PC-9 (cell line): ENCODE measurements around the gene LHX1. TPM values are rescaled to one million over a fixed set of nuclear protein-coding genes. Genes with fewer than 3 reads are reported as not detected.

Experiments
- BruUV-seq: library from RNA; stranded (reverse); fragments of 400-500 nt; replicated peaks from 2 replicates; lab custom pipeline; 2021; lab: Mats Ljungman, UMichigan
- CTCF ChIA-PET: fragments of 300-600 bp; sonication (Branson Sonifier 250); formaldehyde crosslinking; loops from one replicate; lab custom pipeline; 2022; ENCODE audit warnings: antibody characterized with exemption; lab: Charles Lee
- POLR2A ChIA-PET: fragments of 300-600 bp; sonication (Branson Sonifier 250); formaldehyde crosslinking; loops from one replicate; lab custom pipeline; 2022; ENCODE audit warnings: antibody characterized with exemption; ENCODE audit not compliant: unreplicated experiment; lab: Charles Lee
- DNase-seq, 2 experiments: peaks; one replicate each; pipeline versions ENCODE4 v3.0.0 to v3.0.0-alpha.2; 2015 to 2022; ENCODE audit warnings: mixed read lengths in 1 of 2
- H2AFZ ChIP-seq: fragments of 200-600 bp; sonication (generic); 2 replicates; pipeline ENCODE4 v1.8.1; 2017; ENCODE audit warnings: antibody characterized with exemption
- H3F3A ChIP-seq: fragments of 200-600 bp; sonication (generic); 2 replicates; pipeline ENCODE4 v1.8.1; 2017; ENCODE audit warnings: antibody characterized with exemption, mild to moderate bottlenecking, low read depth; ENCODE audit not compliant: insufficient read depth
- H3K27ac ChIP-seq: fragments of 200-600 bp; sonication (generic); 2 replicates; pipeline ENCODE4 v1.6.1; 2016; ENCODE audit warnings: mixed run types
- H3K27me3 ChIP-seq: fragments of 200-600 bp; sonication (generic); 2 replicates; pipeline ENCODE4 v1.6.1; 2016; ENCODE audit warnings: low read depth, mixed run types; ENCODE audit not compliant: insufficient read depth
- H3K36me3 ChIP-seq: fragments of 200-600 bp; sonication (generic); 2 replicates; pipeline ENCODE4 v1.6.1; 2016; ENCODE audit warnings: low read depth, mixed run types
- H3K4me1 ChIP-seq: fragments of 200-600 bp; sonication (generic); replicated peaks from 2 replicates; pipeline ENCODE4 v1.6.1; 2016; ENCODE audit warnings: mixed run types; ENCODE audit not compliant: insufficient read depth
- H3K4me2 ChIP-seq: fragments of 200-600 bp; sonication (generic); 2 replicates; pipeline ENCODE4 v1.6.1; 2017; ENCODE audit warnings: mixed run types
- H3K4me3 ChIP-seq: fragments of 200-600 bp; sonication (generic); 2 replicates; pipeline ENCODE4 v1.6.1; 2016; ENCODE audit warnings: mixed run types
- H3K79me2 ChIP-seq: fragments of 200-600 bp; sonication (generic); 2 replicates; pipeline ENCODE4 v1.6.1; 2017; ENCODE audit warnings: low read depth, mixed run types
- H3K9me2 ChIP-seq: fragments of 200-600 bp; sonication (generic); 2 replicates; pipeline ENCODE4 v1.8.1; 2017; ENCODE audit warnings: mild to moderate bottlenecking; ENCODE audit not compliant: insufficient read depth
- H3K9me3 ChIP-seq: fragments of 200-600 bp; sonication (generic); 2 replicates; pipeline ENCODE4 v1.8.1; 2016; ENCODE audit warnings: low read depth; ENCODE audit not compliant: insufficient read depth
- H4K20me1 ChIP-seq: fragments of 200-600 bp; sonication (generic); 2 replicates; pipeline ENCODE4 v1.8.1; 2017; ENCODE audit not compliant: insufficient read depth
- EZH2 ChIP-seq: fragments of 200-600 bp; sonication (generic); IDR thresholded peaks from 2 replicates; pipeline ENCODE4 v1.8.0; 2017; ENCODE audit warnings: antibody characterized with exemption, low read depth
- intact Hi-C: fragments of 100-400 bp; cut with micrococcal nuclease; formaldehyde crosslinking; loops from one replicate; pipeline ENCODE4 v1.10.0; 2022; ENCODE audit not compliant: unreplicated experiment
- total RNA-seq: library from RNA; stranded (reverse); gene quantifications from 2 replicates; pipeline ENCODE4 v1.2.3, GENCODE V29; 2021
- TF ChIP-seq, protein P1 (sequence below): fragments of 200-600 bp; sonication (generic); conservative IDR thresholded peaks from 2 replicates; pipeline ENCODE4 v1.6.1; 2017; ENCODE audit warnings: mixed run types, antibody characterized with exemption, mild to moderate bottlenecking, moderate library complexity

LHX1 gene
- total RNA-seq, 1 experiment from 2014 or later: 12.3 TPM

DNA sequence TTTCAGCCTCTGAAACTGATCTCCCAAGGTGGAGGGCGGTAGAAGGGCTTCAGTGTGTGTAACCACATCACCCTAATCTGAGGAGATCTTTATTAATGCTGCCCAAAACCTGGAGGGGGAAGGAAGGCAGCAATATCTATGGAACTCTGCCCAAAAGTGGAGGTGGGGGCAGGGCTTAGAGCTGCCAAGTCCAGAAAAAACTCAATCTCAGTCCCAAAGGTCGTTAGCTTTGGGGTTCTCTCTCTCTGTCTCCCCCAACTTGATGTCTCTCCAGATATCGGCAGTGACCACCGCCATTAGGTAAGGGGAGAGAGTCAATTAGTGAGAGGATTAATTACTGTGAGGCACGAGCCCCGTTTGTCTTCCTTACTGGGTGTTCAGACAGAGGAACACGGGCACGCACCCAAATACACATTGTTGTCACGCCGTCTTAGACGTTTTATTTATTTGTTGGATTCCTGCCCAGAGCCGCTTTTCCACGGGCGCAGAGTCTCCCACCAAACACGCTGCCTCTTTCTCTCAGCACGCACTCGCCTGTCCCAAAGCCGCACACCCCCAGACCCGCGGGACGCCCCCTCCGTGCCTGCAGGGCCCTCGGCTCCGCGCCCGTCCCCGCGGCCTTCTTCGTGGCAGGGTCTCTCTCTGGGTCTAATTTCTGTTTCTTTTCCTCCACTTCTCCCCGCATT is 5.4 kb upstream of the LHX1 start:
- CTCF ChIA-PET: no interaction called here
- no TSS peak for BruUV-seq

DNA sequence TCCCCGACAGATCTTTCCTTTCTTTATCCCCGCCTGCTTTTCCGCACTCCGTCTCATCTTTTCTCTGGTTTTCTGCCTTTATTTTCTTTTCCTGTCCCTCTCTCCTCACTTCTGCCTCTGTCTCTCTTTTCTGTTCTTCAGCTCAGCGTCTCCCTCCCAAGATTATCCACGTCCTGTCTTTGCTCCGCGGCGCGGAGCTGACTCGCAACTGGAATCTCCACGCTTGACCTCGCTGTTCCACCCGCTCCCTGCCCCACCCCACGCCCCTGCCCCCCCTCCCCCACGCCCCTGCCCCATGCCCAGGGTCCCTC is 4.9 kb upstream of the LHX1 start:
- no TSS peak for BruUV-seq
- H3K4me3 ChIP-seq: no peak overlapping the region
- intact Hi-C loops: no loop called here
- DNase-seq: no peak
- peaks cover 16% of the 10 kb centered on the region for H3K4me1 ChIP-seq
- no peaks in the 10 kb centered on the region for H3K9me3 ChIP-seq
- ChIA-PET POLR2A (interaction anchor here (0.7 kb wide), 1 partner anchor 11 kb away, joined by 5 read pairs; no protein-coding TSS in a partner anchor), CTCF (no interaction called here)
- 0 out of 2 replicates have a peak, but pooled peaks cover 4% of the 10 kb centered on the region for H3K36me3 ChIP-seq
- TF ChIP-seq, protein P1, sequence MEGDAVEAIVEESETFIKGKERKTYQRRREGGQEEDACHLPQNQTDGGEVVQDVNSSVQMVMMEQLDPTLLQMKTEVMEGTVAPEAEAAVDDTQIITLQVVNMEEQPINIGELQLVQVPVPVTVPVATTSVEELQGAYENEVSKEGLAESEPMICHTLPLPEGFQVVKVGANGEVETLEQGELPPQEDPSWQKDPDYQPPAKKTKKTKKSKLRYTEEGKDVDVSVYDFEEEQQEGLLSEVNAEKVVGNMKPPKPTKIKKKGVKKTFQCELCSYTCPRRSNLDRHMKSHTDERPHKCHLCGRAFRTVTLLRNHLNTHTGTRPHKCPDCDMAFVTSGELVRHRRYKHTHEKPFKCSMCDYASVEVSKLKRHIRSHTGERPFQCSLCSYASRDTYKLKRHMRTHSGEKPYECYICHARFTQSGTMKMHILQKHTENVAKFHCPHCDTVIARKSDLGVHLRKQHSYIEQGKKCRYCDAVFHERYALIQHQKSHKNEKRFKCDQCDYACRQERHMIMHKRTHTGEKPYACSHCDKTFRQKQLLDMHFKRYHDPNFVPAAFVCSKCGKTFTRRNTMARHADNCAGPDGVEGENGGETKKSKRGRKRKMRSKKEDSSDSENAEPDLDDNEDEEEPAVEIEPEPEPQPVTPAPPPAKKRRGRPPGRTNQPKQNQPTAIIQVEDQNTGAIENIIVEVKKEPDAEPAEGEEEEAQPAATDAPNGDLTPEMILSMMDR: no peak
- no peak for TF ChIP-seq EZH2
- H3K9me2 ChIP-seq: no peaks in the 10 kb centered on the region
- no peaks in the 10 kb centered on the region for H4K20me1 ChIP-seq
- H3K27me3 ChIP-seq: no peaks in the 10 kb centered on the region
- H3K79me2 ChIP-seq: peaks cover 52% of the 10 kb centered on the region
- H3F3A ChIP-seq: peaks cover 2% of the 10 kb centered on the region; the same call in 1 of the 2 replicates
- H3K4me2 ChIP-seq: no peak overlapping the region
- H2AFZ ChIP-seq: no peak overlapping the region
- no peak overlapping the region for H3K27ac ChIP-seq

More for the DNA sequence above, 5.4 kb upstream of the LHX1 start:
- H3F3A ChIP-seq: peaks cover 7% of the 10 kb centered on the region
- TF ChIP-seq, protein P1: no peak
- no peak for TF ChIP-seq EZH2
- H3K27ac ChIP-seq: no peak overlapping the region
- peaks cover 49% of the 10 kb centered on the region for H3K79me2 ChIP-seq
- H3K36me3 ChIP-seq: 0 out of 2 replicates have a peak, but pooled peaks cover 4% of the 10 kb centered on the region
- H2AFZ ChIP-seq: no peak overlapping the region
- no peaks in the 10 kb centered on the region for H3K27me3 ChIP-seq
- H3K9me3 ChIP-seq: no peaks in the 10 kb centered on the region
- POLR2A ChIA-PET: interaction anchor here (0.7 kb wide), 1 partner anchor 10 kb away, joined by 5 read pairs; no protein-coding TSS in a partner anchor
- H3K4me1 ChIP-seq: peaks cover 21% of the 10 kb centered on the region
- no peaks in the 10 kb centered on the region for H4K20me1 ChIP-seq
- no peak overlapping the region for H3K4me3 ChIP-seq
- no peak for DNase-seq
- no peaks in the 10 kb centered on the region for H3K9me2 ChIP-seq
- intact Hi-C loops: no loop called here
- H3K4me2 ChIP-seq: no peak overlapping the region

DNA sequence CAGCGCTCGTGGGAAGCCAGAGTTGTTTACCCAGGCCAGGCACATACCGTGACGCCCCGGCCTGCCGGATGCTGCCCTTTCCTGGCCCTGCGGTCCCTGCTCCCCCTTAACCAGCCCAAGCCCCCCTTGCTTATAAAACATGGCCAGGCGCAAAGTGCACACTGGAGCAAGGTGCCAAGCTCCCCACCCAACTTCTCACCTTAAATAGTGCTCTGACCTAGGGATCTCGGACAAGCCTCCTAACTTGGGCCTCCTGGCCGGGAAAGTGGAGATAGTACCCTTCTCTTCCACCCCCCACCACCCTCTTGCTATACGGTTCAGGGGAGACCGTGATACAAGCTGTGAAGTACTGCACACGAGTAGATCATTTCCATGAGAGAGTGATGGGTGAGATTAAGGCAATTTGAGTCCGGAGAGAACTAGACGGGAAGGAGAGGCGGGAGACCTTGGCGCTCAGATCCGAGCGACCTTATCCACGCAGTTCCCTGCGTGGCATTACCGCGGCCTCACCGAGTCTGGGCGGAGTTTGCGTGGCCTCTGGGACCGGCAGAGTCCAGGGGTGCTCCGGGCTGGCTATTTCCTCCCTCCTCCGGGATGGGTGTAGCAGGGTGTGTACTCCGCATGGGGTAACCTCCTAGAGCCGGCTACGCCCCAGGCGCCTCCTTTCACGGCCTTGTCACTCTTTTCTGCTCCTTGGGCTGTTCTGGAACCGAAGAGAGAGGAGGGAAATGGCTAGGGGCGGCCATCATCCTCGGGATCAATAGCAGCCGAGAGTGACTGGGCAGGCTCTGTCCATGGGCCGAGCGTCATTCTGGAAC is 4.4 kb upstream of the LHX1 start:
- H3K9me2 ChIP-seq: no peaks in the 10 kb centered on the region
- CTCF ChIA-PET: no interaction called here
- H3K27me3 ChIP-seq: no peaks in the 10 kb centered on the region
- POLR2A ChIA-PET: interaction anchor here (0.7 kb wide), 1 partner anchor 11 kb away, joined by 5 read pairs; no protein-coding TSS in a partner anchor
- TF ChIP-seq, protein P1: no peak
- TF ChIP-seq EZH2: no peak
- no peak overlapping the region for H3K4me3 ChIP-seq
- no peak for DNase-seq
- intact Hi-C loops: no loop called here
- H4K20me1 ChIP-seq: no peaks in the 10 kb centered on the region
- no TSS peak for BruUV-seq
- peaks cover 52% of the 10 kb centered on the region for H3K79me2 ChIP-seq
- H3K27ac ChIP-seq: no peak overlapping the region
- H2AFZ ChIP-seq: no peak overlapping the region
- no peak overlapping the region for H3K4me2 ChIP-seq
- H3K4me1 ChIP-seq: peaks cover 10% of the 10 kb centered on the region
- H3K9me3 ChIP-seq: no peaks in the 10 kb centered on the region
- H3F3A ChIP-seq: no peaks in the 10 kb centered on the region
- H3K36me3 ChIP-seq: 0 out of 2 replicates have a peak, but pooled peaks cover 4% of the 10 kb centered on the region
